Testis (tissue), 3 donors: Measurements from ENCODE around the gene FOXJ3. TPM values are rescaled to one million over a fixed set of nuclear protein-coding genes. Genes with fewer than 3 reads are reported as not detected.

Experiments
- DNase-seq: peaks from one replicate; pipeline ENCODE4 v3.0.0-alpha.2; 2019
- H3K27ac ChIP-seq, 2 donors: fragments of 200-600 bp; sonication (generic); one replicate each; pipeline ENCODE4 v1.5.1; 2019
- H3K27me3 ChIP-seq: fragments of 200-600 bp; sonication (generic); one replicate; pipeline ENCODE4 v1.5.1; 2019
- H3K36me3 ChIP-seq: fragments of 200-600 bp; sonication (generic); one replicate; pipeline ENCODE4 v1.5.1; 2017; ENCODE audit warnings: low read depth; ENCODE audit errors: missing control alignments
- H3K4me1 ChIP-seq: fragments of 200-600 bp; sonication (generic); one replicate; pipeline ENCODE4 v1.5.1; 2019
- H3K4me3 ChIP-seq, 2 donors: fragments of 200-600 bp; sonication (generic); one replicate each; pipeline ENCODE4 v1.5.1; 2017 to 2019
- H3K9me3 ChIP-seq: fragments of 200-600 bp; sonication (generic); one replicate; pipeline ENCODE4 v1.5.1; 2017
- POLR2A ChIP-seq: fragments of 450-650 bp; IDR thresholded peaks from one replicate; pipeline ENCODE4 v1.6.1; 2017; ENCODE audit warnings: antibody characterized with exemption, mild to moderate bottlenecking, moderate library complexity
- WGBS, 2 donors: methylation state at CpG; one replicate each; pipeline ENCODE4 v1.1.5; 2018; 5-methylcytosine and 5-hydroxymethylcytosine counted together
- intact Hi-C: fragments of 100-400 bp; cut with DNase I; formaldehyde crosslinking; loops from one replicate; pipeline ENCODE4 v1.15.1; 2023; ENCODE audit warnings: low total_unique reads
- polyA plus RNA-seq: library from polyadenylated mRNA; stranded (reverse); fragments of 350-450 nt; fragmentation: Illumina TruSeq; extraction: RNeasy Lipid Tissue Mini Kit (QIAGEN cat#74804); gene quantifications from one replicate; pipeline ENCODE4 v1.2.3, GENCODE V29; 2014; ENCODE audit warnings: low read depth, low replicate concordance; ENCODE audit not compliant: insufficient read depth
- total RNA-seq, 2 donors: library from RNA; depleted of rRNA; stranded (reverse); fragments of >200 nt; gene quantifications; one replicate each; pipeline ENCODE4 v1.2.3, GENCODE V29; 2016
- TF ChIP-seq, protein P1 (sequence below), 3 experiments: fragments of 450-650 bp in 2 of 3; fragments of 200-600 bp in 1 of 3; sonication (generic) in 1 of 3; IDR thresholded peaks; one replicate each; pipeline ENCODE4 v1.5.1; 2016 to 2019; ENCODE audit warnings: antibody characterized with exemption in 3 of 3, mild to moderate bottlenecking in 2 of 3, moderate library complexity in 1 of 3

FOXJ3 gene
- total and polyA plus RNA-seq, 3 donors from 2014 or later: 38.9 to 80.1 (median 64.4) TPM

DNA sequence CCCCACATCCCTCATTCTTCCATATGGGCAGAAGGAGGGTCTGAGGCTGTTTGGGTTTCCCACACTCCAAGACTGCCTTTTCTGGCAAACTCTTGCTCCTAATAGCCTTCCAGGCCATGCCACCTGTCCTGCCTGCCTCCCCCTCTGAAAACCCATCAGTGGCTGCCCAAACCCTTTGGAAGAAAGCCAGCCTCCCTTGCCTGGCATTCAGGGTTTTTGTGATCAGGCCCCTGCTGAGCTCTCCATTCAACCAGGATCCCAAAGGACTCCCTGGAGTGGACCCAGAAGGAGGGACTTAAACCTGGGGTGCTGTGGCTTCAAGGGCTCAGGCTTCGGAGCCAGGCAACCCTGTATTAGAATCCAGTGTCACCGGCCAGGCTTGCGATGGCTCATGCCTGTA lies 166.3 kb downstream of the FOXJ3 start:
- DNase-seq: no peak
- no peak for TF ChIP-seq POLR2A
- TF ChIP-seq, protein P1, sequence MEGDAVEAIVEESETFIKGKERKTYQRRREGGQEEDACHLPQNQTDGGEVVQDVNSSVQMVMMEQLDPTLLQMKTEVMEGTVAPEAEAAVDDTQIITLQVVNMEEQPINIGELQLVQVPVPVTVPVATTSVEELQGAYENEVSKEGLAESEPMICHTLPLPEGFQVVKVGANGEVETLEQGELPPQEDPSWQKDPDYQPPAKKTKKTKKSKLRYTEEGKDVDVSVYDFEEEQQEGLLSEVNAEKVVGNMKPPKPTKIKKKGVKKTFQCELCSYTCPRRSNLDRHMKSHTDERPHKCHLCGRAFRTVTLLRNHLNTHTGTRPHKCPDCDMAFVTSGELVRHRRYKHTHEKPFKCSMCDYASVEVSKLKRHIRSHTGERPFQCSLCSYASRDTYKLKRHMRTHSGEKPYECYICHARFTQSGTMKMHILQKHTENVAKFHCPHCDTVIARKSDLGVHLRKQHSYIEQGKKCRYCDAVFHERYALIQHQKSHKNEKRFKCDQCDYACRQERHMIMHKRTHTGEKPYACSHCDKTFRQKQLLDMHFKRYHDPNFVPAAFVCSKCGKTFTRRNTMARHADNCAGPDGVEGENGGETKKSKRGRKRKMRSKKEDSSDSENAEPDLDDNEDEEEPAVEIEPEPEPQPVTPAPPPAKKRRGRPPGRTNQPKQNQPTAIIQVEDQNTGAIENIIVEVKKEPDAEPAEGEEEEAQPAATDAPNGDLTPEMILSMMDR (IDR thresholded peaks at IDR 0.05): no peak
- no peaks in the 10 kb centered on the region for H3K27me3 ChIP-seq
- no peaks in the 10 kb centered on the region for H3K9me3 ChIP-seq
- H3K4me1 ChIP-seq: peaks cover 33% of the 10 kb centered on the region
- H3K27ac ChIP-seq: no peak overlapping the region
- H3K4me3 ChIP-seq: no peak overlapping the region
- no peaks in the 10 kb centered on the region for H3K36me3 ChIP-seq
- whole genome bisulfite sequencing, 2 donors: 97 to 100% methylated on average over 2 to 3 of the region's 3 CpGs
- intact Hi-C loops: no loop called here

DNA sequence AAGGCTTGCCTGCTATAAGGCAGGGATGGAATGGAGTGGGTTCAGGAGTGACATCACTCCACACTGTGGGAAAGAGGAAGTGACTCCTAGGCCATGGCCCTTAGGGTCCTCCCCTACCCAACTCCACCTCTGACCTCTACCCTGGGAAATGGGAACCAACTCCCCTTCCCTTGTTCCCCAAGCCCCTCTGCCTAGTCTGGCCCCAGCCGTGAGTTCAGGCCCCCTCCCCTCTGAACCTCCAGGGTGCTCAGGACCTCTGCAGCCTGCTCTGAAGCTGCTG lies 166.7 kb downstream of the FOXJ3 start:
- TF ChIP-seq POLR2A: no peak
- WGBS, 2 donors: 40 to 64% methylated on average over 1 of the region's 1 CpG
- DNase-seq: no peak
- peaks cover 29% of the 10 kb centered on the region for H3K4me1 ChIP-seq
- no peak overlapping the region for H3K4me3 ChIP-seq
- H3K9me3 ChIP-seq: no peaks in the 10 kb centered on the region
- intact Hi-C loops: no loop called here
- H3K36me3 ChIP-seq: no peaks in the 10 kb centered on the region
- no peaks in the 10 kb centered on the region for H3K27me3 ChIP-seq
- no peak overlapping the region for H3K27ac ChIP-seq

DNA sequence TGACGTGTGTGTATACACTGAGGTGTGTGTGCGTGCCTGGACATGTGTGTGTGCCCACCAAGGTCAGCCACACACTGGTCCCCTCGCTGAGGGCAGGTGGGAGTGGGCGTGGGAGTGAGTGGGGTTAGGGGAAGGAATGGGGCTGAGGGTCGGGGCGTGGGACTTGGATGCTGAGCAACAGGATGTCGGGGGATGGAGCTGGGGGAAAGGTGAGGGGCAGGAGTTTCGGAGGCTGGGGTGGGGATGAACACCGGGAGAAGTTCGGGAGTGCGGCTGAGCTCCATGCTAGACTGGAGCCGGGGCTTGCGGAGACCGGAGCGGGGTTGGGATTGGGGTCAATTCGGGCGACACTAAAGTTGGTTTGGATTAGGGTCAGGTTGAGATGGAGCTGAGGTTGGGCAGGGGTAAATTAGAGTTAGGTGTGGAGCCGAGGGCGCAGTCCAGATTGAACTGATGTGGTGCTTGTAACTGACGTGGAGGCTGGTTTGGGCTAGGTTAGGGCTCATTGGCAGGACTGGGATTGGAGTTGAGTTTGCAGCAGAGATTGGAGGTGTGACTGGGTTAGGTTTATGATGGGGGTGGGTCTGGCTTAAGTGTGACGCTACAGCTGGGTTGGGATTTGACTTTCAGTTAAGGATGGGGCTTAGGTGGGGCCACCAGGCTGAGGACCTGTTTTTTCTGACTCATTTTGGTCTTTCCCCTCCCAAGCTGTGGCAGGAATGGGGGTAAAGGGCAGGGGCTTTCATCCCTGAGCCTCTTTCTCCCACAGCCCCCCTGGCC lies 167.2 kb downstream of the FOXJ3 start:
- WGBS, 2 donors: 46 to 71% methylated on average over 21 of the region's 21 CpGs

DNA sequence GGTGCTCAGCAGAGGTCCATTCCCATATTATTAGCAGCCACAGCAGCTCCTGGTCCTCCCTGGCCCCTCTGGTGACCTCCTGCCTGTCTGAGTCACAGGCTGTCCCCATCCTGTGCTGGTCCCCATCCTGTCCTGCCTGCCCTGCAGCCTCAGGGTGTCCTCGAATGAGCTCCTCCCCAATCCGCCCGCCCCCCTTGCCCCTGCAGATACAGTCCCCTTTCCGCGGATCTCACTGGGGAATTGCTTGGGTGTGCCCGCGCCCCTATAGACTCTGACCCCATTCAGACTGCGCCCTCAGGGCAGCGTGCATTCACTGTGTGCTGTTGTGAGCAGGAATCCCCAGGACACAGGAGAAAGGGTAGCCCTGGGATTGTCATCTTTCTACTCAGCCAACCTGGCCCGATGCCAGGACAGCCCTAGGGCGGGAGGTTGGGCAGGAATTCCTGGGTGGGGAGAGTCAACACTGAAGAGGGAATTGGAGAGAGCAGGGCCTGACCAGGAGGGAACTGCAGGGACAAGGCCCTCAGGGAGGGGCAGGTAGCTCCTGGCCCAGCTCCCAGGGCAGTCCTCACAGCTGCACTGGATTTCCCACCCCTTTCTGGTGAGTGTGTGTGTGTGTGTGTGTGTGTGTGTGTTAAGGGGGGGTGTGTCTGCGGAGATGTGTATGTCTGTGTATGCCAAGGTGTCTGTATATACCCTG lies 169.4 kb downstream of the FOXJ3 start:
- Histone ChIP-seq H3K4me3 (no peak overlapping the region), H3K4me1 (peaks cover 5% of the 10 kb centered on the region), H3K27me3 (no peaks in the 10 kb centered on the region), H3K27ac (no peak overlapping the region), H3K9me3 (no peaks in the 10 kb centered on the region), H3K36me3 (no peaks in the 10 kb centered on the region)
- TF ChIP-seq, protein P1 (IDR thresholded peaks at IDR 0.05): no peak
- no peak for TF ChIP-seq POLR2A
- no peak for DNase-seq
- 32 to 42% methylated on average over 5 to 12 of the region's 12 CpGs for WGBS, 2 donors
- intact Hi-C loops: no loop called here

More for the DNA sequence above, 167.2 kb downstream of the FOXJ3 start:
- Histone ChIP-seq H3K27ac (no peak overlapping the region), H3K27me3 (no peaks in the 10 kb centered on the region), H3K4me3 (no peak overlapping the region), H3K36me3 (no peaks in the 10 kb centered on the region), H3K9me3 (no peaks in the 10 kb centered on the region), H3K4me1 (peaks cover 23% of the 10 kb centered on the region)
- TF ChIP-seq, protein P1 (IDR thresholded peaks at IDR 0.05): no peak
- TF ChIP-seq POLR2A: no peak
- DNase-seq: no peak
- intact Hi-C loops: no loop called here

DNA sequence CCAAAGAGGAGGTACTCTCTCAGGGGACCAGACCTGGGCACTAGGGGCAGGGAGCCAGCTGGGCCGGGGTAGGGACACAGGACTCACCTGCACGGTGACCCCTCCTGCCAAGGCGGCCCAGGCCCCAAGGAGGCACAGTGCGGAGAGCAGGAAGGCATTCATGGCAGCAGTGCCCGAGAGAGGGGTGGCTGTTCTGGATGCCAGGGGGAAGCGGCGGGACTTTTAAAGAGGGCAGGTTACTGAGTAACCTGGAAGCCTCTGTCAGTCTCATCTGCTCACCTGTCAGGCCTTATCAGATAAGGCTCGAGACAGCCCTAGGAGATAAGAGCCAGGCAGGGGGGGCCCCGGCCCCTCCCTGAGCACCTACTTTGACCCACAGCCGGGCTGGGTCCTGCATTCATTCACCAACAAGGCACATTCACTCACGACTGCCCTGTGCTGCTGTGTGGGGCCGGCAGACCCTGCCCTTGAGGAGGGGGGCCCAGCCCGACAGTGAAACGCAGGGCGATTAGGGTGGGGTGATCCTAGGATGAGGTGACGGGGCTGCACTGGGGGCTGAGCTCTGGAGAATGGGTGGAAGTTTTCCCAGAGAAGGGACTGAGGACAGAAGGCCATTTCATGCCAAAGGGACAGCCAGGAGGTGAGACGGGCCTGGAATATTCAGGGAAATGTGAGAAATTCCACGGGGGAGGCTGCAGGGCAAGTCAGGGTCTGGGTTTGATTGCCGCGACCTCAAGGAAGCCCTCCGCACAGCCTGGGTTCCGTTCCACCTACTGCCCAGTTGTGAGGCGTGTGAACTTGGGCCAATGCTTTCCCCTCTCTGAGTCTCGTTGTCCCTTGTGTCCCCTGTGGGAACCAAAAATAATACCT lies 170.2 kb downstream of the FOXJ3 start, which contains the start of gene GUCA2A:
GUCA2A (minus strand) TSS at position 195 of the 870 bp plus-strand sequence; CDS start at position 162, 33 bp downstream.
- no peaks in the 10 kb centered on the region for H3K9me3 ChIP-seq
- no peaks in the 10 kb centered on the region for H3K36me3 ChIP-seq
- H3K4me1 ChIP-seq: peaks cover 5% of the 10 kb centered on the region
- intact Hi-C loops: no loop called here
- no peaks in the 10 kb centered on the region for H3K27me3 ChIP-seq
- 47 to 63% methylated on average over 20 to 24 of the region's 24 CpGs for WGBS, 2 donors
- no peak within 1 kb of the TSS for H3K4me3 ChIP-seq
- TF ChIP-seq POLR2A: no peak
- TF ChIP-seq, protein P1 (IDR thresholded peaks at IDR 0.05): no peak
- H3K27ac ChIP-seq: no peak within 1 kb of the TSS
- DNase-seq: no peak
